ENCODE data around the gene MYCL.
A peak's percentile ranks its signal among the peaks of the same experiment; 100 is the strongest.

MYCL gene

DNA sequence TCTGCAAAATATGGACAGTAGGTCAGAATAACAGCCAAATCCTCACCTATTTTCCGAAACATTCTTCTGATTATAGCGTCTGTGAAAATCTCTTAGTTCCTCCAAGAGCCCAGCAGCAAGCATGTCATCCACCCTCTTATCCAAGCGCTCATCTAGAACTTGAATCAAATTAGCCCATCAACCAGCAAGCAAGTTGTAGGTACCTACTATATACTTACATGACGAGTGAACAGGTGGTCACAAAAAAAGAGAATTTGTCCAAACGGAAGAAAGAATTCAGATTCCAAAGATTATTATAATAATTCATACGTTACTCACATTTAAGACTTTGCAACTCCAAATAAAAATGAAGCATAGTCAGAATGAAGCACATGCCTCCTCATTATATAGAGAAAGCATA is 53.8 kb downstream of the MYCL start:
- H3K36me3 ChIP-seq (ENCODE audit: insufficient read depth, low read length) = peaks cover 61% of the 10 kb centered on the region
- no peaks in the 10 kb centered on the region for H3K27me3 ChIP-seq (ENCODE audit: insufficient read depth, low read length, poor library complexity)
- H3K4me3 ChIP-seq (ENCODE audit: low read depth in 1 of 2, low read length in 2 of 2) = no peak overlapping the region
- H3K4me1 ChIP-seq (ENCODE audit: insufficient read depth, low read length) = peaks cover 38% of the 10 kb centered on the region
- H3K27ac ChIP-seq (ENCODE audit: low read length) = no peak overlapping the region
- DNase-seq (no peak), ATAC-seq (ENCODE audit: insufficient read depth, low read depth) (no peak)
- H2AFZ ChIP-seq (ENCODE audit: low read depth, low read length) = no peak overlapping the region
- no peak overlapping the region for H3K4me2 ChIP-seq (ENCODE audit: insufficient read depth, low read length)
- H3K9me3 ChIP-seq (ENCODE audit: insufficient read depth, low read length, severe bottlenecking) = no peaks in the 10 kb centered on the region
- TF ChIP-seq EZH2 (IDR thresholded peaks at IDR 0.05; ENCODE audit: borderline replicate concordance, low read depth, low read length, severe bottlenecking) = no peak
- TF ChIP-seq, protein P1, sequence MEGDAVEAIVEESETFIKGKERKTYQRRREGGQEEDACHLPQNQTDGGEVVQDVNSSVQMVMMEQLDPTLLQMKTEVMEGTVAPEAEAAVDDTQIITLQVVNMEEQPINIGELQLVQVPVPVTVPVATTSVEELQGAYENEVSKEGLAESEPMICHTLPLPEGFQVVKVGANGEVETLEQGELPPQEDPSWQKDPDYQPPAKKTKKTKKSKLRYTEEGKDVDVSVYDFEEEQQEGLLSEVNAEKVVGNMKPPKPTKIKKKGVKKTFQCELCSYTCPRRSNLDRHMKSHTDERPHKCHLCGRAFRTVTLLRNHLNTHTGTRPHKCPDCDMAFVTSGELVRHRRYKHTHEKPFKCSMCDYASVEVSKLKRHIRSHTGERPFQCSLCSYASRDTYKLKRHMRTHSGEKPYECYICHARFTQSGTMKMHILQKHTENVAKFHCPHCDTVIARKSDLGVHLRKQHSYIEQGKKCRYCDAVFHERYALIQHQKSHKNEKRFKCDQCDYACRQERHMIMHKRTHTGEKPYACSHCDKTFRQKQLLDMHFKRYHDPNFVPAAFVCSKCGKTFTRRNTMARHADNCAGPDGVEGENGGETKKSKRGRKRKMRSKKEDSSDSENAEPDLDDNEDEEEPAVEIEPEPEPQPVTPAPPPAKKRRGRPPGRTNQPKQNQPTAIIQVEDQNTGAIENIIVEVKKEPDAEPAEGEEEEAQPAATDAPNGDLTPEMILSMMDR (IDR thresholded peaks at IDR 0.05; ENCODE audit: borderline replicate concordance, extremely low read depth, low read length, poor library complexity, severe bottlenecking) = no peak
- 0 out of 2 replicates have a peak, but pooled peaks cover 2% of the 10 kb centered on the region for H3K79me2 ChIP-seq (ENCODE audit: insufficient read depth, low read length)
- H4K20me1 ChIP-seq (ENCODE audit: insufficient read depth, low read length) = peaks cover 9% of the 10 kb centered on the region
- no peak overlapping the region for H3K9ac ChIP-seq (ENCODE audit: low read depth, low read length)

DNA sequence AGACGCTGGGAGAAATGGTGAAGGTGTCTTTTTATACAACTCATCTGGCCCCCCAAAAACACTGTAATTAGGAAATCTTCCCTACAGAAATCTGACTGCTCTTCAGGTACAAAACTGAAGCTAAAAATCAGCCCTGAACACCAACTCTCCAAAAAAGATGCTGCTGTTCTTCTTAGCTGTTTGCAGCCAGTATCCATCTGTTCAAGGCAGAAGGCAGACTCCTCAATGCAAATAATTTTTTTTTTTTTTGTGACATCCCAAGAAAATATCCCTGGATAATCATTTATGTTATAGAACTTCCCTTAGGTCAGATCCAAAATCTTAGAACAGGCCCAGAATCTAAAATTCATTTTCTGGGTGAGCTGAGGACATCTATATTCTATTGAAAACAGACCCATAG is 54.9 kb downstream of the MYCL start:
- DNase-seq = no peak
- Histone ChIP-seq H3K4me3 (ENCODE audit: low read depth in 1 of 2, low read length in 2 of 2) (no peak overlapping the region), H3K27me3 (ENCODE audit: insufficient read depth, low read length, poor library complexity) (no peaks in the 10 kb centered on the region), H3K27ac (ENCODE audit: low read length) (peak overlapping the region; percentile 70; the same call in 1 of the 2 replicates), H4K20me1 (ENCODE audit: insufficient read depth, low read length) (peaks cover 9% of the 10 kb centered on the region), H3K9me3 (ENCODE audit: insufficient read depth, low read length, severe bottlenecking) (no peaks in the 10 kb centered on the region), H3K4me2 (ENCODE audit: insufficient read depth, low read length) (no peak overlapping the region), H2AFZ (ENCODE audit: low read depth, low read length) (no peak overlapping the region), H3K36me3 (ENCODE audit: insufficient read depth, low read length) (peaks cover 63% of the 10 kb centered on the region), H3K79me2 (ENCODE audit: insufficient read depth, low read length) (0 out of 2 replicates have a peak, but pooled peaks cover 2% of the 10 kb centered on the region), H3K9ac (ENCODE audit: low read depth, low read length) (no peak overlapping the region), H3K4me1 (ENCODE audit: insufficient read depth, low read length) (peaks cover 38% of the 10 kb centered on the region)
- no peak for ATAC-seq (ENCODE audit: insufficient read depth, low read depth)
- TF ChIP-seq EZH2 (IDR thresholded peaks at IDR 0.05; ENCODE audit: borderline replicate concordance, low read depth, low read length, severe bottlenecking) = no peak
- TF ChIP-seq, protein P1 (IDR thresholded peaks at IDR 0.05; ENCODE audit: borderline replicate concordance, extremely low read depth, low read length, poor library complexity, severe bottlenecking) = no peak

DNA sequence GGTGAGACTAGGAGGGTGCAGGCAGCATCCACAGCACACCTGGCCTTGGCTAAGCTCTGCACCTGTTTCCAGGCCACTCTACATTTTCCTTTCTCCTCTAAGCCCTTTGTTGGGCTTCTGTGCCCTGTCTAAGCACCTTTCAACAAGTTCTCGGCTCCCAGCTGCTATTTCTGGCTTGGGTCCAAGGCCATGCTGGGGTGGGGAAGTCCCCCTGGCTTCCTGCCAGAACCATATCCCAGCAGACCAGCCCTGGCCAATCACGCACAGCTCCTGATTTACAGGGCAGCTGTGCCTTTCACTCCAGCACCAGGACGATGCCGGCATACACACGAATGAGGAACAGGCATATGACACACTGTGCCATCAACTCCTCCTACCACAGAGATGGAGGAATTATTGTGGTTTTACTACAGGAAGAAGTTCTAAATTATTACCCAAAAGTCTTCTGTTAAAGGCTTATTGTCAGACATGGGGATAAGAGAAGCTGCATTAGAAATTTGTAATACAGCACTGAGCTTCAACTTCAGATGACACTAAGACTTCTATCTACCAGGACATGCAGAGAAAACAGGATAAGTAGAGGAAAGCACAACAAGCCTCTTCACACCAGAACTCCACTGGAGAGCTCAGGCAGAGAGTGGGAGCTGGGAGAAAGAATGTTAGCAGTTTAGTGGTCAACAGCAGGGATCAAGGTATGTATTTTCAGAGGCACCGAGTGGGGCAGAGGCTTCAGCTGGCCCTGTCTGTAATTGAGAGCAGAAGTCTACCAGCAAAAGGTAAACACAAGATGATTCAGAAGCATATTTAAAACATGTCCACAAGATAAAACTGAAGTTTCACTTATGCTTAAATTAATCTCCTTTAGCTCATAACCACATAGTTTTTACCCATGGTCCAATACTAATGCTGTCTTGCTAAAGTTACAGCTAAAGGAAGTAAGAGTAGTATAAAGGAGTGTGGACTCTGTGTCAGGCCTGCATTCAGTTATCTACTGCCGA is 55.8 kb downstream of the MYCL start:
- no peak overlapping the region for H3K9ac ChIP-seq (ENCODE audit: low read depth, low read length)
- 0 out of 2 replicates have a peak, but pooled peaks cover 1% of the 10 kb centered on the region for H3K79me2 ChIP-seq (ENCODE audit: insufficient read depth, low read length)
- H4K20me1 ChIP-seq (ENCODE audit: insufficient read depth, low read length) = peaks cover 9% of the 10 kb centered on the region
- H2AFZ ChIP-seq (ENCODE audit: low read depth, low read length) = no peak overlapping the region
- no peaks in the 10 kb centered on the region for H3K9me3 ChIP-seq (ENCODE audit: insufficient read depth, low read length, severe bottlenecking)
- ATAC-seq (ENCODE audit: insufficient read depth, low read depth) (peak; percentile 98), DNase-seq (peak; percentile 87)
- H3K4me2 ChIP-seq (ENCODE audit: insufficient read depth, low read length) = peak overlapping the region; percentile 40; the same call in 1 of the 2 replicates
- no peaks in the 10 kb centered on the region for H3K27me3 ChIP-seq (ENCODE audit: insufficient read depth, low read length, poor library complexity)
- H3K4me1 ChIP-seq (ENCODE audit: insufficient read depth, low read length) = peaks cover 38% of the 10 kb centered on the region
- TF ChIP-seq, protein P1 (IDR thresholded peaks at IDR 0.05; ENCODE audit: borderline replicate concordance, extremely low read depth, low read length, poor library complexity, severe bottlenecking) = no peak
- no peak for TF ChIP-seq EZH2 (IDR thresholded peaks at IDR 0.05; ENCODE audit: borderline replicate concordance, low read depth, low read length, severe bottlenecking)
- peak overlapping the region; percentile 70 for H3K27ac ChIP-seq (ENCODE audit: low read length)
- H3K36me3 ChIP-seq (ENCODE audit: insufficient read depth, low read length) = peaks cover 68% of the 10 kb centered on the region
- no peak overlapping the region for H3K4me3 ChIP-seq (ENCODE audit: low read depth in 1 of 2, low read length in 2 of 2)

Data from DND-41 (cell line).